Measurements from ENCODE around the gene TOMM40.

- TF ChIP-seq POLR2A (IDR thresholded peaks at IDR 0.05) (no peak), POLR2AphosphoS5 (IDR thresholded peaks at IDR 0.05) (peak in 1 of 3 donors; percentile 2)
Measured at GRCh38 chr19:44875666-44876451, 15.2 kb upstream of the TOMM40 start.

Measured in spleen (tissue), 3 donors.